ENCODE measurements around the gene NUP210. TPM values are rescaled to one million over a fixed set of nuclear protein-coding genes. Genes with fewer than 3 reads are reported as not detected.

Gene NUP210
- total RNA-seq, 1 donor from 2014 or later: 3.0 TPM

GRCh38 chr3:13357074-13357473 is 63.0 kb downstream of the NUP210 start:
- no peak for TF ChIP-seq CTCF (IDR thresholded peaks at IDR 0.05; ENCODE audit: unreplicated experiment)
- H3K27ac Mint-ChIP-seq (ENCODE audit: unreplicated experiment): no peak overlapping the region

GRCh38 chr3:13353936-13354542 is 66.1 kb downstream of the NUP210 start:
- Mint-ChIP-seq H3K36me3 (ENCODE audit: low read depth, unreplicated experiment) (no peaks in the 10 kb centered on the region), H3K4me3 (ENCODE audit: unreplicated experiment) (peak overlapping the region; percentile 56), H3K9me3 (ENCODE audit: unreplicated experiment) (no peaks in the 10 kb centered on the region), H3K4me1 (ENCODE audit: unreplicated experiment) (peaks cover 15% of the 10 kb centered on the region), H3K27me3 (ENCODE audit: unreplicated experiment) (peaks cover 6% of the 10 kb centered on the region), H3K27ac (ENCODE audit: unreplicated experiment) (peak overlapping the region; percentile 30)
- no peak for TF ChIP-seq CTCF (IDR thresholded peaks at IDR 0.05; ENCODE audit: unreplicated experiment)
- peak; percentile 52 for DNase-seq (ENCODE audit: low spot score)

More at GRCh38 chr3:13357074-13357473, 63.0 kb downstream of the NUP210 start:
- peaks cover 2% of the 10 kb centered on the region for H3K4me1 Mint-ChIP-seq (ENCODE audit: unreplicated experiment)
- peaks cover 8% of the 10 kb centered on the region for H3K27me3 Mint-ChIP-seq (ENCODE audit: unreplicated experiment)
- H3K4me3 Mint-ChIP-seq (ENCODE audit: unreplicated experiment): no peak overlapping the region
- no peaks in the 10 kb centered on the region for H3K9me3 Mint-ChIP-seq (ENCODE audit: unreplicated experiment)
- H3K36me3 Mint-ChIP-seq (ENCODE audit: low read depth, unreplicated experiment): no peaks in the 10 kb centered on the region
- DNase-seq (ENCODE audit: low spot score): no peak

GRCh38 chr3:13353506-13353905 is 66.6 kb downstream of the NUP210 start:
- Mint-ChIP-seq H3K9me3 (ENCODE audit: unreplicated experiment) (no peaks in the 10 kb centered on the region), H3K27me3 (ENCODE audit: unreplicated experiment) (peaks cover 6% of the 10 kb centered on the region), H3K4me3 (ENCODE audit: unreplicated experiment) (no peak overlapping the region), H3K4me1 (ENCODE audit: unreplicated experiment) (peaks cover 20% of the 10 kb centered on the region), H3K27ac (ENCODE audit: unreplicated experiment) (no peak overlapping the region), H3K36me3 (ENCODE audit: low read depth, unreplicated experiment) (no peaks in the 10 kb centered on the region)
- TF ChIP-seq CTCF (IDR thresholded peaks at IDR 0.05; ENCODE audit: unreplicated experiment): no peak
- DNase-seq (ENCODE audit: low spot score): no peak

- Mint-ChIP-seq H3K27ac (ENCODE audit: unreplicated experiment) (no peak overlapping the region), H3K4me1 (ENCODE audit: unreplicated experiment) (peaks cover 29% of the 10 kb centered on the region), H3K9me3 (ENCODE audit: unreplicated experiment) (no peaks in the 10 kb centered on the region), H3K27me3 (ENCODE audit: unreplicated experiment) (peaks cover 8% of the 10 kb centered on the region), H3K36me3 (ENCODE audit: low read depth, unreplicated experiment) (no peaks in the 10 kb centered on the region), H3K4me3 (ENCODE audit: unreplicated experiment) (no peak overlapping the region)
- DNase-seq (ENCODE audit: low spot score): no peak
- TF ChIP-seq CTCF (IDR thresholded peaks at IDR 0.05; ENCODE audit: unreplicated experiment): no peak
These were observed 67.4 kb downstream of the NUP210 start for GRCh38 chr3:13352621-13353131.

GRCh38 chr3:13349823-13350222 is 70.3 kb downstream of the NUP210 start:
- H3K27ac Mint-ChIP-seq (ENCODE audit: unreplicated experiment): no peak overlapping the region
- H3K27me3 Mint-ChIP-seq (ENCODE audit: unreplicated experiment): peaks cover 8% of the 10 kb centered on the region
- no peaks in the 10 kb centered on the region for H3K36me3 Mint-ChIP-seq (ENCODE audit: low read depth, unreplicated experiment)
- no peak for TF ChIP-seq CTCF (IDR thresholded peaks at IDR 0.05; ENCODE audit: unreplicated experiment)
- H3K4me1 Mint-ChIP-seq (ENCODE audit: unreplicated experiment): peaks cover 46% of the 10 kb centered on the region
- no peak overlapping the region for H3K4me3 Mint-ChIP-seq (ENCODE audit: unreplicated experiment)
- DNase-seq (ENCODE audit: low spot score): no peak
- no peaks in the 10 kb centered on the region for H3K9me3 Mint-ChIP-seq (ENCODE audit: unreplicated experiment)
